IMR-90 (cell line): ENCODE results near the gene CENPM.

Source experiments
- CTCF ChIP-seq: conservative IDR thresholded peaks from 2 replicates; pipeline ENCODE4 v1.5.1; 2012; ENCODE audit warnings: mild to moderate bottlenecking, low read depth, low read length, improper control_type of control experiment
- FOS ChIP-seq: fragments of 150-350 bp; IDR thresholded peaks from 2 replicates; pipeline ENCODE4 v1.6.1; 2016; ENCODE audit warnings: low read depth, low read length
- MAFK ChIP-seq: IDR thresholded peaks from 2 replicates; pipeline ENCODE4 v1.6.1; 2012; ENCODE audit warnings: low read depth, low read length, improper control_type of control experiment
- MAZ ChIP-seq: IDR thresholded peaks from 2 replicates; pipeline ENCODE4 v1.6.1; 2012; ENCODE audit warnings: low read depth, mild to moderate bottlenecking, low read length, improper control_type of control experiment, moderate library complexity, borderline replicate concordance
- MXI1 ChIP-seq: IDR thresholded peaks from 2 replicates; pipeline ENCODE4 v1.6.1; 2012; ENCODE audit warnings: low read depth, mild to moderate bottlenecking, low read length, moderate library complexity, borderline replicate concordance
- POLR2A ChIP-seq: IDR thresholded peaks from 2 replicates; pipeline ENCODE4 v1.6.1; 2012; ENCODE audit warnings: mild to moderate bottlenecking, low read depth, low read length
- RAD21 ChIP-seq: IDR thresholded peaks from 2 replicates; pipeline ENCODE4 v1.6.1; 2012; ENCODE audit warnings: low read length, improper control_type of control experiment
- SMC3 ChIP-seq: fragments of 150-350 bp; IDR thresholded peaks from 2 replicates; pipeline ENCODE4 v1.6.1; 2016; ENCODE audit warnings: low read depth, mild to moderate bottlenecking, antibody characterized with exemption, low read length, moderate library complexity

GRCh38 chr22:41989246-41989645 lies 42.3 kb upstream of the CENPM start:
- TF ChIP-seq CTCF (no peak), MAFK (no peak), FOS (no peak), POLR2A (no peak), MXI1 (no peak), SMC3 (no peak), RAD21 (no peak), MAZ (no peak)
